ENCODE data around the gene RSPH10B2. TPM values are rescaled to one million over a fixed set of nuclear protein-coding genes. Genes with fewer than 3 reads are reported as not detected.
"Not testable (repeated sequence)": the region's sequence is repeated elsewhere in the genome, so short reads cannot be mapped to it uniquely, and the experiment has no call there.

The RSPH10B2 gene
- total and polyA plus RNA-seq, 2 donors from 2014 or later: 0.22 TPM; not detected in 1

DNA sequence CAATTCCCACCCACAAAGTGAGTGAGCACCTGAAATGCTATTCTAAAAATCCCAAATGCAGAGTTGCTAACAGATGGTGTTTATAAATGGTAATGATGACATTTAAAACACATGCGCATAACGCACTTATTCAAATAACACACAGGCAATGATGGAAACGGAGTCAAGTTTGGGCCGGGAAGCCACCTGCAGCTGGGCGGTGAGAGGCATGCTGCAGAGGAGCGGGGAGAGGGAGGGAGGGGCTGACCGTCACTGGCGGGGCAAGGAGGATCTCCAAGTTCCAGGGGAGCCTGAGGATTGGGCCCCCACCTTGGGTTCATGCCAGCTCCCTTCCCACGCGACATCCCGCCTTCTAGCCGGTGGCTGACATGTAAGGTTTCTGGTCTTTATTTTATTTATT, 7.3 kb downstream of the RSPH10B2 start:
- H3K9ac ChIP-seq (ENCODE audit: low read length in 3 of 3); H3K27me3 ChIP-seq (ENCODE audit: control insufficient read depth, insufficient read depth, low read length); H3K36me3 ChIP-seq (ENCODE audit: control insufficient read depth in 2 of 3, insufficient read depth in 3 of 3, low read length in 3 of 3); FAIRE-seq; H3K4me3 ChIP-seq (ENCODE audit: low read length in 3 of 3); H3K27ac ChIP-seq (ENCODE audit: low read depth in 2 of 2, low read length in 2 of 2); DNase-seq; H3K9me3 ChIP-seq (ENCODE audit: control insufficient read depth in 2 of 3, insufficient read depth in 1 of 3, low read length in 3 of 3); H3K4me1 ChIP-seq (ENCODE audit: control insufficient read depth in 2 of 3, insufficient read depth in 2 of 3, low read depth in 1 of 3, low read length in 3 of 3); intact Hi-C loops (cut with DNase I): not testable (repeated sequence)

GRCh38 chr7:6781581-6781980, 27.7 kb downstream of the RSPH10B2 start:
- FAIRE-seq; intact Hi-C loops (cut with DNase I): not testable (repeated sequence)

GRCh38 chr7:6789353-6789752, 35.5 kb downstream of the RSPH10B2 start:
- H3K9ac ChIP-seq (ENCODE audit: low read length in 3 of 3); H3K27me3 ChIP-seq (ENCODE audit: control insufficient read depth, insufficient read depth, low read length); DNase-seq; H3K9me3 ChIP-seq (ENCODE audit: control insufficient read depth in 2 of 3, insufficient read depth in 1 of 3, low read length in 3 of 3); H3K4me1 ChIP-seq (ENCODE audit: control insufficient read depth in 2 of 3, insufficient read depth in 2 of 3, low read depth in 1 of 3, low read length in 3 of 3); intact Hi-C loops (cut with DNase I); H3K4me3 ChIP-seq (ENCODE audit: low read length in 3 of 3); H3K36me3 ChIP-seq (ENCODE audit: control insufficient read depth in 2 of 3, insufficient read depth in 3 of 3, low read length in 3 of 3); H3K27ac ChIP-seq (ENCODE audit: low read depth in 2 of 2, low read length in 2 of 2); FAIRE-seq: not testable (repeated sequence)

More at GRCh38 chr7:6781581-6781980, 27.7 kb downstream of the RSPH10B2 start:
- not testable (repeated sequence) for H3K36me3 ChIP-seq (ENCODE audit: control insufficient read depth in 2 of 3, insufficient read depth in 3 of 3, low read length in 3 of 3); H3K9me3 ChIP-seq (ENCODE audit: control insufficient read depth in 2 of 3, insufficient read depth in 1 of 3, low read length in 3 of 3); H3K4me1 ChIP-seq (ENCODE audit: control insufficient read depth in 2 of 3, insufficient read depth in 2 of 3, low read depth in 1 of 3, low read length in 3 of 3); H3K4me3 ChIP-seq (ENCODE audit: low read length in 3 of 3); DNase-seq; H3K27me3 ChIP-seq (ENCODE audit: control insufficient read depth, insufficient read depth, low read length); H3K27ac ChIP-seq (ENCODE audit: low read depth in 2 of 2, low read length in 2 of 2); H3K9ac ChIP-seq (ENCODE audit: low read length in 3 of 3)

GRCh38 chr7:6792113-6792872, 38.4 kb downstream of the RSPH10B2 start:
- peak in 3 of 5 donors; percentile 31 to 61 (median 36) for DNase-seq
- H3K4me3 ChIP-seq (ENCODE audit: low read length in 3 of 3); H3K36me3 ChIP-seq (ENCODE audit: control insufficient read depth in 2 of 3, insufficient read depth in 3 of 3, low read length in 3 of 3); H3K4me1 ChIP-seq (ENCODE audit: control insufficient read depth in 2 of 3, insufficient read depth in 2 of 3, low read depth in 1 of 3, low read length in 3 of 3); H3K9me3 ChIP-seq (ENCODE audit: control insufficient read depth in 2 of 3, insufficient read depth in 1 of 3, low read length in 3 of 3); intact Hi-C loops (cut with DNase I); FAIRE-seq; H3K27me3 ChIP-seq (ENCODE audit: control insufficient read depth, insufficient read depth, low read length); H3K9ac ChIP-seq (ENCODE audit: low read length in 3 of 3); H3K27ac ChIP-seq (ENCODE audit: low read depth in 2 of 2, low read length in 2 of 2): not testable (repeated sequence)

DNA sequence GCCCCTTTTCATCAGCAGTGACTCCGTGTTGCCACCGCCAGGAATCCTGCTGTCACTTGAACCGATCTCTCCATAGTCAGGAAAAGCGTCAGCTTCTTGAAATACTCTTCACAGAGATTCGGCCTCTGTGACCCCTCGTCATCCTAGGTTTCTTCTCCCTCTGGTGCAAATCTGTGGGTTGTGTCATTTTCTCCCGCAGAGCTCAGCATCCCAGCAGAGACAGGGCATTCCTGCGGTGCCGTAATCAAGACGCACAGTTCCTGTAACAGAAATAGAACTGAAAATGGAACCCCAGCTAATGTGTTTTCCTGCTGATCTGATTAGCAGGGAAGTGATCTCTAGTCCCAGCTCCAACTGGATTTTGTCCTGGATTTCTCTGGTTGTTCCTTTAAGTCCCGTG, 40.4 kb downstream of the RSPH10B2 start:
- DNase-seq; H3K4me1 ChIP-seq (ENCODE audit: control insufficient read depth in 2 of 3, insufficient read depth in 2 of 3, low read depth in 1 of 3, low read length in 3 of 3); H3K27ac ChIP-seq (ENCODE audit: low read depth in 2 of 2, low read length in 2 of 2); H3K4me3 ChIP-seq (ENCODE audit: low read length in 3 of 3); H3K9me3 ChIP-seq (ENCODE audit: control insufficient read depth in 2 of 3, insufficient read depth in 1 of 3, low read length in 3 of 3); intact Hi-C loops (cut with DNase I); H3K36me3 ChIP-seq (ENCODE audit: control insufficient read depth in 2 of 3, insufficient read depth in 3 of 3, low read length in 3 of 3); H3K9ac ChIP-seq (ENCODE audit: low read length in 3 of 3); FAIRE-seq; H3K27me3 ChIP-seq (ENCODE audit: control insufficient read depth, insufficient read depth, low read length): not testable (repeated sequence)

DNA sequence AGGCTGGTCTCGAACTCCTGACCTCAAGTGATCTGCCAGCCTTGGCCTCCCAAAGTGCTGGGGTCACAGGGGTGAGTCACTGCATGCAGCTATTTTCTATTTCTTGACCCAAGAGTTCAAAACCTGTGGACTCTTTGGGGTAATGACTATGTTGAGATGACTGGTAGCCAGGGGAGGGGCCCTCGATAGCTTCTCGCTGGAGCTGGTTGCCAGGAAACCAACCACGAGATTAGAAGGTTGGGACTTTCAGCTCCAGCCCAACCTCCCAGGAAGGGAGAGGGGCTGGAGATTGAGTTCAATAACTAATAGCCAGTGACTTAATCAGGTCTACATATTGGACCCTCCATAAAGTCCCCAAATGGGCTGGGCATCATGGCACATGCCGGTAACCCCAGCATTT, 43.3 kb downstream of the RSPH10B2 start:
- H3K4me3 ChIP-seq (ENCODE audit: low read length in 3 of 3); H3K27me3 ChIP-seq (ENCODE audit: control insufficient read depth, insufficient read depth, low read length); H3K27ac ChIP-seq (ENCODE audit: low read depth in 2 of 2, low read length in 2 of 2); H3K9ac ChIP-seq (ENCODE audit: low read length in 3 of 3); DNase-seq; intact Hi-C loops (cut with DNase I); H3K9me3 ChIP-seq (ENCODE audit: control insufficient read depth in 2 of 3, insufficient read depth in 1 of 3, low read length in 3 of 3); FAIRE-seq; H3K36me3 ChIP-seq (ENCODE audit: control insufficient read depth in 2 of 3, insufficient read depth in 3 of 3, low read length in 3 of 3); H3K4me1 ChIP-seq (ENCODE audit: control insufficient read depth in 2 of 3, insufficient read depth in 2 of 3, low read depth in 1 of 3, low read length in 3 of 3): not testable (repeated sequence)

- intact Hi-C loops (cut with DNase I); FAIRE-seq; DNase-seq; H3K27ac ChIP-seq (ENCODE audit: low read depth in 2 of 2, low read length in 2 of 2); H3K27me3 ChIP-seq (ENCODE audit: control insufficient read depth, insufficient read depth, low read length); H3K4me1 ChIP-seq (ENCODE audit: control insufficient read depth in 2 of 3, insufficient read depth in 2 of 3, low read depth in 1 of 3, low read length in 3 of 3); H3K9ac ChIP-seq (ENCODE audit: low read length in 3 of 3); H3K9me3 ChIP-seq (ENCODE audit: control insufficient read depth in 2 of 3, insufficient read depth in 1 of 3, low read length in 3 of 3); H3K36me3 ChIP-seq (ENCODE audit: control insufficient read depth in 2 of 3, insufficient read depth in 3 of 3, low read length in 3 of 3); H3K4me3 ChIP-seq (ENCODE audit: low read length in 3 of 3): not testable (repeated sequence)
Measured at GRCh38 chr7:6798047-6798446, 44.1 kb downstream of the RSPH10B2 start.

- H3K4me1 ChIP-seq (ENCODE audit: control insufficient read depth in 2 of 3, insufficient read depth in 2 of 3, low read depth in 1 of 3, low read length in 3 of 3); H3K9me3 ChIP-seq (ENCODE audit: control insufficient read depth in 2 of 3, insufficient read depth in 1 of 3, low read length in 3 of 3); intact Hi-C loops (cut with DNase I); FAIRE-seq; H3K27ac ChIP-seq (ENCODE audit: low read depth in 2 of 2, low read length in 2 of 2); H3K9ac ChIP-seq (ENCODE audit: low read length in 3 of 3); H3K27me3 ChIP-seq (ENCODE audit: control insufficient read depth, insufficient read depth, low read length); DNase-seq; H3K4me3 ChIP-seq (ENCODE audit: low read length in 3 of 3); H3K36me3 ChIP-seq (ENCODE audit: control insufficient read depth in 2 of 3, insufficient read depth in 3 of 3, low read length in 3 of 3): not testable (repeated sequence)
Measured at GRCh38 chr7:6799887-6800286, 46.0 kb downstream of the RSPH10B2 start.
